HepG2 (cell line): Measurements from ENCODE around the gene PRPS1L1. TPM values are rescaled to one million over a fixed set of nuclear protein-coding genes. Genes with fewer than 3 reads are reported as not detected.

Source experiments
- ATAC-seq: fragments of 200-7000 bp; cut with Tn5 transposase; 3 replicates; pipeline ENCODE4 v1.9.1; 2020; ENCODE audit warnings: mild to moderate bottlenecking, moderate library complexity
- BruUV-seq: library from RNA; stranded (reverse); fragments of 400-500 nt; replicated peaks from 2 replicates; lab custom pipeline; 2021; lab: Mats Ljungman, UMichigan
- CTCF ChIA-PET: fragments of 300-600 bp; formaldehyde crosslinking; extraction: SDS; loops from one replicate; lab custom pipeline; 2021; ENCODE audit warnings: low total read pairs, inconsistent platforms, low intra/inter-chr PET ratio; lab: Yijun Ruan, JAX
- POLR2A ChIA-PET: fragments of 350-600 bp; sonication (Branson Sonifier 250); formaldehyde crosslinking; loops from one replicate; lab custom pipeline; 2020; ENCODE audit warnings: antibody characterized with exemption, inconsistent platforms; lab: Yijun Ruan, JAX
- DNase-seq: peaks from one replicate; pipeline ENCODE4 v3.0.0-alpha.2; 2015; ENCODE audit warnings: low spot score
- FAIRE-seq: peaks from 3 replicates; lab custom pipeline; 2011; peaks lifted over from hg19 to GRCh38; lab: Jason Lieb, UNC
- H2AFZ ChIP-seq: one replicate; pipeline ENCODE4 v1.6.1; 2011; ENCODE audit warnings: low read length, inconsistent platforms
- H3K27ac ChIP-seq: fragments of 300-600 bp; 3 replicates; pipeline ENCODE4 v1.8.0; 2011; ENCODE audit warnings: mixed run types, mild to moderate bottlenecking, mixed read lengths, low read length, inconsistent platforms; ENCODE audit not compliant: insufficient read depth; ENCODE audit errors: extremely low read length
- H3K27me3 ChIP-seq, 2 experiments: fragments of 200-600 bp in 1 of 2; 2 replicates in 1 of 2; 3 replicates in 1 of 2; pipeline versions ENCODE4 v1.6.0 to v1.8.0; 2011; ENCODE audit warnings: low read length in 2 of 2, mild to moderate bottlenecking in 2 of 2, moderate library complexity in 2 of 2, inconsistent platforms in 1 of 2; ENCODE audit not compliant: insufficient read depth in 2 of 2, control insufficient read depth in 1 of 2
- H3K36me3 ChIP-seq, 2 experiments: fragments of 200-600 bp in 1 of 2; replicated peaks in 1 of 2; 2 replicates in 1 of 2; 3 replicates in 1 of 2; pipeline versions ENCODE4 v1.5.1 to v1.8.0; 2011; ENCODE audit warnings: low read length in 2 of 2, inconsistent platforms in 1 of 2; ENCODE audit not compliant: insufficient read depth in 2 of 2, control insufficient read depth in 1 of 2
- H3K4me1 ChIP-seq: 2 replicates; pipeline ENCODE4 v1.5.1; 2012; ENCODE audit warnings: low read length, inconsistent platforms; ENCODE audit not compliant: insufficient read depth
- H3K4me2 ChIP-seq: 2 replicates; pipeline ENCODE4 v1.6.0; 2011; ENCODE audit warnings: low read depth, low read length, inconsistent platforms
- H3K4me3 ChIP-seq, 3 experiments: fragments of 200-600 bp in 1 of 3; sonication (generic), shearing (Covaris generic) in 1 of 3; replicated peaks in 1 of 3; 2 replicates each; pipeline ENCODE4 v1.5.1; 2011 to 2016; ENCODE audit warnings: low read length in 3 of 3, inconsistent platforms in 2 of 3, low read depth in 2 of 3, mild to moderate bottlenecking in 2 of 3, control low read depth in 1 of 3, mixed read lengths in 1 of 3; ENCODE audit not compliant: insufficient read depth in 1 of 3
- H3K79me2 ChIP-seq: one replicate; pipeline ENCODE4 v1.6.1; 2011; ENCODE audit warnings: low read length, inconsistent platforms; ENCODE audit not compliant: insufficient read depth
- H3K9ac ChIP-seq: 2 replicates; pipeline ENCODE4 v1.6.0; 2011; ENCODE audit warnings: mild to moderate bottlenecking, low read depth, low read length, inconsistent platforms; ENCODE audit not compliant: insufficient read depth
- H3K9me3 ChIP-seq: 2 replicates; pipeline ENCODE4 v1.5.1; 2012; ENCODE audit warnings: mild to moderate bottlenecking, low read length
- H4K20me1 ChIP-seq: 2 replicates; pipeline ENCODE4 v1.6.0; 2011; ENCODE audit warnings: inconsistent platforms, mild to moderate bottlenecking, low read length, moderate library complexity; ENCODE audit not compliant: insufficient read depth
- CHD2 ChIP-seq: IDR thresholded peaks from 2 replicates; pipeline ENCODE4 v1.6.1; 2011; ENCODE audit warnings: low read depth, low read length, improper control_type of control experiment
- DMTF1 ChIP-seq: sonication (generic); formaldehyde crosslinking; IDR thresholded peaks from 2 replicates; pipeline ENCODE4 v1.4.0; 2020; ENCODE audit warnings: mild to moderate bottlenecking, missing genetic modification reagents
- MAFF ChIP-seq: IDR thresholded peaks from 2 replicates; pipeline ENCODE4 v1.6.1; 2011; ENCODE audit warnings: low read depth, low read length, improper control_type of control experiment
- MAFK ChIP-seq, 2 experiments: IDR thresholded peaks in 1 of 2; conservative IDR thresholded peaks in 1 of 2; 2 replicates each; pipeline ENCODE4 v1.6.1; 2011; ENCODE audit warnings: improper control_type of control experiment in 2 of 2, low read length in 2 of 2
- NRL ChIP-seq: sonication (generic); formaldehyde crosslinking; IDR thresholded peaks from 2 replicates; pipeline ENCODE4 v1.5.0; 2020; ENCODE audit warnings: missing genetic modification reagents, mild to moderate bottlenecking, moderate library complexity, borderline replicate concordance
- SAFB2 ChIP-seq: sonication (generic); formaldehyde crosslinking; IDR thresholded peaks from 2 replicates; pipeline ENCODE4 v1.5.1; 2020; ENCODE audit warnings: missing genetic modification reagents, low read depth, mild to moderate bottlenecking, borderline replicate concordance
- SPEN ChIP-seq: sonication (generic); formaldehyde crosslinking; IDR thresholded peaks from 2 replicates; pipeline ENCODE4 v1.5.1; 2020; ENCODE audit warnings: low read depth, mild to moderate bottlenecking, missing genetic modification reagents
- YY1 ChIP-seq: IDR thresholded peaks from 2 replicates; pipeline ENCODE4 v1.6.1; 2011; ENCODE audit warnings: low read length, low read depth, moderate library complexity, mild to moderate bottlenecking; ENCODE audit not compliant: insufficient read depth, insufficient replicate concordance
- ZC3H4 ChIP-seq: sonication (generic); formaldehyde crosslinking; IDR thresholded peaks from 2 replicates; pipeline ENCODE4 v1.4.0; 2020; ENCODE audit warnings: missing genetic modification reagents, borderline replicate concordance
- ZMYM3 ChIP-seq: sonication (generic); formaldehyde crosslinking; IDR thresholded peaks from 2 replicates; pipeline ENCODE4 v1.5.1; 2020; ENCODE audit warnings: mild to moderate bottlenecking, missing genetic modification reagents
- ZNF143 ChIP-seq: sonication (generic); formaldehyde crosslinking; IDR thresholded peaks from 2 replicates; pipeline ENCODE4 v1.4.0; 2020; ENCODE audit warnings: missing genetic modification reagents
- ZNF326 ChIP-seq: sonication (generic); formaldehyde crosslinking; IDR thresholded peaks from 2 replicates; pipeline ENCODE4 v1.4.0; 2020; ENCODE audit warnings: missing genetic modification reagents, borderline replicate concordance
- ZNF333 ChIP-seq: sonication (generic); formaldehyde crosslinking; IDR thresholded peaks from 2 replicates; pipeline ENCODE4 v1.4.0; 2020; ENCODE audit warnings: mild to moderate bottlenecking, missing genetic modification reagents, borderline replicate concordance
- ZNF607 ChIP-seq: sonication (generic); formaldehyde crosslinking; IDR thresholded peaks from 2 replicates; pipeline ENCODE4 v1.5.1; 2020; ENCODE audit warnings: missing genetic modification reagents, mild to moderate bottlenecking, borderline replicate concordance
- ZNF614 ChIP-seq: IDR thresholded peaks from 2 replicates; pipeline ENCODE4 v1.6.1; 2018; ENCODE audit warnings: missing biosample characterization, missing genetic modification reagents, inconsistent platforms, borderline replicate concordance
- ZNF780A ChIP-seq: sonication (generic); formaldehyde crosslinking; IDR thresholded peaks from 2 replicates; pipeline ENCODE4 v1.8.0; 2022; ENCODE audit warnings: mild to moderate bottlenecking, missing genetic modification reagents, moderate library complexity
- ZNF839 ChIP-seq: sonication (generic); formaldehyde crosslinking; IDR thresholded peaks from 2 replicates; pipeline ENCODE4 v1.4.0; 2020; ENCODE audit warnings: missing genetic modification reagents, mild to moderate bottlenecking, borderline replicate concordance
- WGBS: methylation state at CpG from one replicate; pipeline ENCODE4 v1.1.6; 2017; ENCODE audit warnings: low lambda C conversion rate; 5-methylcytosine and 5-hydroxymethylcytosine counted together
- in situ Hi-C: cut with HindIII; loops from 2 replicates; pipeline ENCODE4 v1.10.0; 2017; ENCODE audit warnings: low pct_unique_long_range_greater_than_20kb; ENCODE audit not compliant: extremely low pct_ligation_motif_present
- intact Hi-C: fragments of 100-400 bp; cut with micrococcal nuclease; formaldehyde crosslinking; loops from one replicate; pipeline ENCODE4 v1.10.0; 2022; ENCODE audit not compliant: unreplicated experiment
- polyA plus RNA-seq, 8 experiments: library from polyadenylated mRNA; depleted of rRNA in 3 of 8; stranded (reverse) in 7 of 8; unstranded in 1 of 8; fragments of >200 nt; fragmentation: Illumina TruSeq in 4 of 8; extraction: Trizol in 4 of 8; gene quantifications; 2 replicates each; pipeline versions ENCODE4 v1.2.1 to v1.2.3, GENCODE V29; 2011 to 2016; ENCODE audit warnings: low read depth in 4 of 8, missing spikeins in 1 of 8, mixed read lengths in 1 of 8; ENCODE audit not compliant: insufficient read depth in 1 of 8
- total RNA-seq, 5 experiments: library from RNA; depleted of rRNA; stranded (reverse); fragments of >200 nt; fragmentation: Illumina TruSeq; extraction: Trizol; gene quantifications; 2 replicates each; pipeline ENCODE4 v1.2.3, GENCODE V29; 2016; ENCODE audit warnings: low read depth in 1 of 5

PRPS1L1 gene
- total and polyA plus RNA-seq, 2 of the 13 experiments (the other 11 are each of a cell fraction or from before 2014, with no cell fraction given) = not detected

- no peak for ATAC-seq
- H3K36me3 ChIP-seq = no peaks in the 10 kb centered on the region
- H3K9me3 ChIP-seq = no peaks in the 10 kb centered on the region
- TF ChIP-seq MAFK (conservative IDR thresholded peaks at IDR 0.05 in 1 of 2, IDR thresholded peaks at IDR 0.05 in 1 of 2; ENCODE audit: low read length in 2 of 2) = peak in 1 of 2 experiments; percentile 53; a peak in 2 of 4 replicates
- TF ChIP-seq DMTF1 (CRISPR knock-in tag) = no peak
- TF ChIP-seq ZNF143 (CRISPR knock-in tag) = no peak
- peak; percentile 36; the same call in 1 of the 2 replicates for TF ChIP-seq MAFF
- TF ChIP-seq, all 625 proteins: peak for 2
- Histone ChIP-seq H4K20me1 (no peaks in the 10 kb centered on the region), H3K27ac (no peak overlapping the region), H3K27me3 (no peaks in the 10 kb centered on the region), H3K9ac (no peak overlapping the region), H3K4me2 (no peak overlapping the region), H3K79me2 (no peaks in the 10 kb centered on the region), H2AFZ (no peak overlapping the region), H3K4me1 (no peaks in the 10 kb centered on the region), H3K4me3 (no peak overlapping the region)
- intact Hi-C loops = no loop called here
- ChIA-PET CTCF (no interaction called here), POLR2A (no interaction called here)
- 3% methylated on average over 2 of the region's 2 CpGs for WGBS
- in situ Hi-C loops = no loop called here
- DNase-seq = no peak
- BruUV-seq = no TSS peak
- no peak for FAIRE-seq
Observed at GRCh38 chr7:18053177-18053928, 25.7 kb upstream of the PRPS1L1 start.

GRCh38 chr7:18049262-18049661 lies 21.6 kb upstream of the PRPS1L1 start:
- no peak for ATAC-seq
- DNase-seq = no peak
- H3K36me3 ChIP-seq = no peaks in the 10 kb centered on the region
- no peaks in the 10 kb centered on the region for H3K79me2 ChIP-seq
- no peak for FAIRE-seq
- H3K4me1 ChIP-seq = no peaks in the 10 kb centered on the region
- no peak overlapping the region for H3K27ac ChIP-seq
- in situ Hi-C loops (no loop called here), intact Hi-C loops (no loop called here)
- ChIA-PET CTCF (no interaction called here), POLR2A (no interaction called here)
- BruUV-seq = no TSS peak
- H3K4me3 ChIP-seq = no peak overlapping the region
- no peaks in the 10 kb centered on the region for H3K9me3 ChIP-seq
- H3K4me2 ChIP-seq = no peak overlapping the region
- H3K27me3 ChIP-seq = no peaks in the 10 kb centered on the region
- no peak overlapping the region for H3K9ac ChIP-seq
- H2AFZ ChIP-seq = no peak overlapping the region
- no peaks in the 10 kb centered on the region for H4K20me1 ChIP-seq
- 25% methylated on average over 4 of the region's 4 CpGs for WGBS
- TF ChIP-seq ZNF614 (CRISPR knock-in tag) (no peak), ZC3H4 (CRISPR knock-in tag) (no peak), MAFF (peak; percentile 71), CHD2 (no peak), SAFB2 (no peak), ZNF839 (no peak), SPEN (CRISPR knock-in tag) (no peak), ZNF333 (CRISPR knock-in tag) (no peak), ZNF780A (CRISPR knock-in tag) (no peak), ZMYM3 (CRISPR knock-in tag) (no peak), ZNF326 (CRISPR knock-in tag) (no peak), NRL (CRISPR knock-in tag) (no peak), ZNF607 (no peak), YY1 (no peak)
